ENCODE data around the gene CSTF1.

- no peak for TF ChIP-seq CTCF (IDR thresholded peaks at IDR 0.05)
- TF ChIP-seq POLR2A (IDR thresholded peaks at IDR 0.05): no peak
Observed at GRCh38 chr20:56391037-56391436, 1.4 kb upstream of the CSTF1 start.

Measured in testis (tissue), 2 donors.